ENCODE measurements around the gene HDAC11. TPM values are rescaled to one million over a fixed set of nuclear protein-coding genes. Genes with fewer than 3 reads are reported as not detected.
"Not testable (repeated sequence)": the region's sequence is repeated elsewhere in the genome, so short reads cannot be mapped to it uniquely, and the experiment has no call there.

Gene HDAC11
- total RNA-seq, 1 donor, result 2.3 TPM

GRCh38 chr3:13515786-13516759 lies 36.0 kb downstream of the HDAC11 start:
- no peak overlapping the region for H3K4me3 ChIP-seq (ENCODE audit: low read length)
- no peaks in the 10 kb centered on the region for H3K9me3 ChIP-seq (ENCODE audit: low read depth, low read length)
- H3K4me1 ChIP-seq (ENCODE audit: insufficient read depth, low read length), result no peaks in the 10 kb centered on the region
- no peaks in the 10 kb centered on the region for H3K27me3 ChIP-seq (ENCODE audit: insufficient read depth, low read length)

GRCh38 chr3:13516760-13517135 lies 36.6 kb downstream of the HDAC11 start:
- Histone ChIP-seq H3K4me3 (ENCODE audit: low read length) (no peak overlapping the region), H3K9me3 (ENCODE audit: low read depth, low read length) (no peaks in the 10 kb centered on the region), H3K4me1 (ENCODE audit: insufficient read depth, low read length) (no peaks in the 10 kb centered on the region), H3K27me3 (ENCODE audit: insufficient read depth, low read length) (no peaks in the 10 kb centered on the region)

DNA sequence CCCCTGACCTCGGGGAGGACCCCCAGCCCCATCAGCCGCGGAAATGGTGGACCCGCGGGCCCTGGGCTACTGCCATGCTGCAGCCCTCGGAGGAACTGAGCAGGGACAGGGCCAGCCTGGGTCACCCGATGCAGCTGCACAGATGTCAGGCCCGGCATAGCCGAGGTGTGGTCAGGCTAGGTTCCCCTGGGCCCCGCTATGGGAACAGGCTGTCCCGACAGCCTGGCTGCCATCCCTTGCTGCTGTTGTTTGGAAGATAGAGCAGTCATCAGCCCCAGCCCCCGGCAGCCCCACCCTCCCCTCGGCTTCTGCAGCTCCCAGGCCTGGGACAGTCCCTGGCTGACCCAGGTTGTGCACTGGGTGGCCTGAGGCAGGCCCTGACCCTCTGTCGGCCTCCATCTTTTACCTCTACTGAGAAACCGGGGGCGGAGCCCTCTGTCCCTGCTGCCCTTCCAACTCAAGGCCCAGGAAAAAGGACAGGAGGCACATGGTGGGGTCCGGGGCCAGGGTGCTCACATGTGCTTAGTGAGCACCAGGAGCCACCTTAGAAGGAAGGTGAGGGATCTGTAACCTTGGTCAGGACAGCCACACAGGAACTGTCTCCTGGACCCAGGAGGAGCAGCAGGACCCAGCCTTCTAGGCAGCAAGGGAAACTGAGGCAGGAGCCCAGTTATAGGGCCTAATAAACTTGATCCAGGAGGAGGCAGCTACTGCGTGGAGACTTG lies 37.3 kb downstream of the HDAC11 start:
- H3K4me3 ChIP-seq (ENCODE audit: low read length), result no peak overlapping the region
- no peaks in the 10 kb centered on the region for H3K27me3 ChIP-seq (ENCODE audit: insufficient read depth, low read length)
- H3K4me1 ChIP-seq (ENCODE audit: insufficient read depth, low read length), result no peaks in the 10 kb centered on the region
- no peaks in the 10 kb centered on the region for H3K9me3 ChIP-seq (ENCODE audit: low read depth, low read length)

GRCh38 chr3:13518516-13518953 lies 38.4 kb downstream of the HDAC11 start:
- H3K4me1 ChIP-seq (ENCODE audit: insufficient read depth, low read length), result no peaks in the 10 kb centered on the region
- no peak overlapping the region for H3K4me3 ChIP-seq (ENCODE audit: low read length)
- no peaks in the 10 kb centered on the region for H3K9me3 ChIP-seq (ENCODE audit: low read depth, low read length)
- H3K27me3 ChIP-seq (ENCODE audit: insufficient read depth, low read length), result no peaks in the 10 kb centered on the region

DNA sequence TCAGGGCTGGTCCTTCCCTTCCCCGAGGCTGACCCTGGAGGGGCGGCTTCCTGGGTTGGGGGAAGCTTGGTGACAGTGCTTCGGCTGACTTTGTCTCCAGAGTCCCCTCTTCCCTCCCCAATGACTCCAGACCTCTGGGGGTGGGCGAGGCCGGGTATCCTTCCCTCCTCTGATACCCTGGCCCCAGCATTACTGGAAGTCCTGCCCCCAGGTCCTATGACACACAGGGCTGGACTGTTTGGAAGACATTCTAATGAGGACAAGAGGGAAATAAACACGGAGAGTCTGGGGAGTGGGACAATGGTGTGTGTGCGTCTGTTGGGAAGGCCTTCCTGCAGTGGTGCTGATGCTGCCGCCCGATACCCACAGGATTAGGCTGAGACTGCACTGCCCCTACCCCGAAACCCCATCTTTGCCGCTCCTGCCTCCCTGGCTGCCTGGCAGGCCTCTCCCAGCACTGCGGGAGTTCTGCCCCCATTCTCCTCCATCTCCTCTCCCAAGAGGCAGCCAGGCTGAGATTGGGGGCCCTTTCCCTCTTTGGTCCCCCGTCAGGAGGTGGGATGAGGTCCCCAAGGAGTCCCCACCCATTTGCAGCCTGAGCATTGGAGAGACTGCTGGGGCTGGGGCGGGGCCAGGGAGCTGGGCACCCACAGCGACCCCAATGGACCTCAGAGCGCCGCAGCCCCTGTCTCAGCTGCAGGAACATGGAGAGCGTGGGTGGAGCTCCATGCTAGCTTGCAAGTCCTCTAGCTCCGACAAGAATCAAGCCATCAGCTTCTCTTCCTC lies 39.1 kb downstream of the HDAC11 start:
- no peaks in the 10 kb centered on the region for H3K9me3 ChIP-seq (ENCODE audit: low read depth, low read length)
- no peaks in the 10 kb centered on the region for H3K27me3 ChIP-seq (ENCODE audit: insufficient read depth, low read length)
- no peaks in the 10 kb centered on the region for H3K4me1 ChIP-seq (ENCODE audit: insufficient read depth, low read length)
- no peak overlapping the region for H3K4me3 ChIP-seq (ENCODE audit: low read length)

GRCh38 chr3:13520326-13520880 lies 40.3 kb downstream of the HDAC11 start:
- Histone ChIP-seq H3K4me3 (ENCODE audit: low read length) (no peak overlapping the region), H3K27me3 (ENCODE audit: insufficient read depth, low read length) (no peaks in the 10 kb centered on the region), H3K9me3 (ENCODE audit: low read depth, low read length) (no peaks in the 10 kb centered on the region), H3K4me1 (ENCODE audit: insufficient read depth, low read length) (no peaks in the 10 kb centered on the region)

GRCh38 chr3:13521309-13521708 lies 41.2 kb downstream of the HDAC11 start:
- no peaks in the 10 kb centered on the region for H3K4me1 ChIP-seq (ENCODE audit: insufficient read depth, low read length)
- no peaks in the 10 kb centered on the region for H3K9me3 ChIP-seq (ENCODE audit: low read depth, low read length)
- no peaks in the 10 kb centered on the region for H3K27me3 ChIP-seq (ENCODE audit: insufficient read depth, low read length)
- H3K4me3 ChIP-seq (ENCODE audit: low read length), result no peak overlapping the region

DNA sequence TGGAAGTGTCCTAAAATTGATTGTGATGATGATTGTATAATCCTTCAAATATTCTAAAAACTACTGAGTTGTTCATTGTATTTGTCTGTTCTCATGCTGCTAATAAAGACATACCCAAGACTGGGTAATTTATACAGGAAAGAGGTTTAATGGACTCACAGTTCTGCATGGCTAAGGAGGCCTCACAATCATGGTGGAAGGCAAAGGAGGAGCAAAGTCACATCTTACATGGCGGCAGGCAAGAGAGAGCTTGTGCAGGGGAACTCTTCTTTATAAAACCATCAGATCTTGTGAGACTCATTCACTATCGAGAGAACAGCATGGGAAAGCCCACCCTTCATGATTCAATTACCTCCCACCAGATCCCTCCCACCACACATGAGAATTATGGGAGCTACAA lies 41.6 kb downstream of the HDAC11 start:
- not testable (repeated sequence) for H3K27me3 ChIP-seq (ENCODE audit: insufficient read depth, low read length); H3K4me3 ChIP-seq (ENCODE audit: low read length); H3K4me1 ChIP-seq (ENCODE audit: insufficient read depth, low read length); H3K9me3 ChIP-seq (ENCODE audit: low read depth, low read length)

GRCh38 chr3:13522236-13522635 lies 42.1 kb downstream of the HDAC11 start:
- no peaks in the 10 kb centered on the region for H3K4me1 ChIP-seq (ENCODE audit: insufficient read depth, low read length)
- no peaks in the 10 kb centered on the region for H3K27me3 ChIP-seq (ENCODE audit: insufficient read depth, low read length)
- no peaks in the 10 kb centered on the region for H3K9me3 ChIP-seq (ENCODE audit: low read depth, low read length)
- no peak overlapping the region for H3K4me3 ChIP-seq (ENCODE audit: low read length)

- no peak overlapping the region for H3K4me3 ChIP-seq (ENCODE audit: low read length)
- H3K27me3 ChIP-seq (ENCODE audit: insufficient read depth, low read length), result no peaks in the 10 kb centered on the region
- H3K4me1 ChIP-seq (ENCODE audit: insufficient read depth, low read length), result no peaks in the 10 kb centered on the region
- H3K9me3 ChIP-seq (ENCODE audit: low read depth, low read length), result no peaks in the 10 kb centered on the region
Measured at GRCh38 chr3:13524979-13525669, 45.0 kb downstream of the HDAC11 start.

DNA sequence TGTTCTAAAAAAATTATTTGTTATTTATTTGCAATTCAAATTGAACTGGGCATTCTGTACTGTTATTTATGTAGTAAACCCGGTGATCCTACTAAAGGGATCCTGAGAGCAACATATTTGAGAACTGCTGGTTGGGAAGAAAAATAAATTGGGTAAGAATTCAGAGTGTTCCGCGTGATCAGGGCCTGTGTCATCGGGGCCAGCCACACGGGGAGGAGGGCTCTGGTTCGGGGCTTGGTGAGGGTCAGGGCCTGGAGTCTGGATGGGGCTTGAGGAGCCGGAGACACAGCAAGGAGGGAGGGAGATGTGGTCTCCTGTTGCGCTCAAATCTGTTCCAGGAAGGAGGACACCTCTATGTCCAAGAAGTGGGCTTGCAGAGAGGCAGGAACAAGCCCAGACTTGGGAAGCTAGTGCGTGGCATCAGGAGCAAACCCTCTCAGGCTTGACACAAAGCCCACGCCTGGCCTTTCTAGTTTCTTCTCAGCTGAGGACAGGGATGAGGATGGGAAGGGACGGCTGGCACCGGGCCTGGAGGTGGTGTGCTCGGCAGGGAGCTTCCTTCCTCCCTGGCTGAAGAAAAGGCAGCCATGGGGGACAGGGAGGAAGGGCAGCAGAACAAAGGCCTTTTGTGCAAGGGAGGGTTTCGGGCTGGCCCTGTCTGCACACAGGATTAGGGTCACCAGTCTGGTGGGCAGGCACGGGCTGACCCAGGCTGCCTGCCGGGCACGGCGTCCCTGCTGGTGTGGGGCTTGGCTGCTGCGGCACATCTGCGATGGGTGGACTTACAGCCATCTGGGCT lies 45.9 kb downstream of the HDAC11 start:
- no peak overlapping the region for H3K4me3 ChIP-seq (ENCODE audit: low read length)
- H3K9me3 ChIP-seq (ENCODE audit: low read depth, low read length), result no peaks in the 10 kb centered on the region
- H3K4me1 ChIP-seq (ENCODE audit: insufficient read depth, low read length), result no peaks in the 10 kb centered on the region
- H3K27me3 ChIP-seq (ENCODE audit: insufficient read depth, low read length), result no peaks in the 10 kb centered on the region

DNA sequence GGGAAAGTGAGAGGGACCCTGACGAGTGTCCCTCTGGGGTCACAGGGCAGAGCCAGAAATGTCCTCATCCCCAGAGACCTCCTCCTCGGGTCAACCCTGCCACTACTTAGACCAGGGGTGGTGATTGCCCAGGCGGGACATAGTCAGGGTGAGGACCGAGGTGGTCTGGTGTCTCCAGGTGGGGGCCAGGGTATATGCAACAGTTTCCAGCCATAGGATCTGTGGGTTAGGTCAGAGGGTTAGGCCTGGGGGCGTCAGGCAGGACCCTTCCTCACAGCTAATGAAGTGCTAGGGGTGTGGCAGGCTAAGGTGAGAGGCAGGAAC lies 46.5 kb downstream of the HDAC11 start:
- H3K27me3 ChIP-seq (ENCODE audit: insufficient read depth, low read length), result no peaks in the 10 kb centered on the region
- H3K9me3 ChIP-seq (ENCODE audit: low read depth, low read length), result no peaks in the 10 kb centered on the region
- no peaks in the 10 kb centered on the region for H3K4me1 ChIP-seq (ENCODE audit: insufficient read depth, low read length)
- no peak overlapping the region for H3K4me3 ChIP-seq (ENCODE audit: low read length)

- H3K4me1 ChIP-seq (ENCODE audit: insufficient read depth, low read length), result no peaks in the 10 kb centered on the region
- no peaks in the 10 kb centered on the region for H3K9me3 ChIP-seq (ENCODE audit: low read depth, low read length)
- H3K4me3 ChIP-seq (ENCODE audit: low read length), result no peak overlapping the region
- H3K27me3 ChIP-seq (ENCODE audit: insufficient read depth, low read length), result no peaks in the 10 kb centered on the region
Measured at GRCh38 chr3:13528217-13528867, 48.2 kb downstream of the HDAC11 start.
